H1 (cell line): Measurements from ENCODE around the gene PELI2.

Experiments
- CTCF ChIP-seq, 3 experiments: IDR thresholded peaks; 1 replicate in 2 of 3; 2 replicates in 1 of 3; pipeline versions ENCODE4 v1.5.1 to v1.6.1; 2011; ENCODE audit warnings: low read length in 3 of 3, mild to moderate bottlenecking in 3 of 3, inconsistent platforms in 2 of 3, low read depth in 1 of 3, moderate library complexity in 1 of 3; ENCODE audit not compliant: insufficient read depth in 1 of 3; ENCODE audit errors: control extremely low read depth in 1 of 3
- EP300 ChIP-seq, 2 experiments: IDR thresholded peaks; 1 replicate in 1 of 2; 2 replicates in 1 of 2; pipeline ENCODE4 v1.6.1; 2011 to 2012; ENCODE audit warnings: low read depth in 2 of 2, low read length in 2 of 2, mild to moderate bottlenecking in 2 of 2, borderline replicate concordance in 1 of 2, inconsistent platforms in 1 of 2, moderate library complexity in 1 of 2
- EZH2 ChIP-seq: fragments of 200-600 bp; sonication (generic); IDR thresholded peaks from 2 replicates; pipeline ENCODE4 v1.7.1; 2012; ENCODE audit warnings: low read depth, mild to moderate bottlenecking, moderate library complexity, low read length, inconsistent platforms; ENCODE audit not compliant: severe bottlenecking
- MAX ChIP-seq: IDR thresholded peaks from 2 replicates; pipeline ENCODE4 v1.6.1; 2012; ENCODE audit warnings: inconsistent platforms
- NRF1 ChIP-seq: IDR thresholded peaks from 2 replicates; pipeline ENCODE4 v1.6.1; 2011; ENCODE audit warnings: mild to moderate bottlenecking, low read depth, low read length, improper control_type of control experiment
- POLR2A ChIP-seq, 2 experiments: IDR thresholded peaks; 1 replicate in 1 of 2; 2 replicates in 1 of 2; pipeline ENCODE4 v1.6.1; 2011; ENCODE audit warnings: low read depth in 2 of 2, low read length in 2 of 2, mild to moderate bottlenecking in 2 of 2; ENCODE audit errors: control extremely low read depth in 1 of 2
- RXRA ChIP-seq: IDR thresholded peaks from 2 replicates; pipeline ENCODE4 v1.6.1; 2011; ENCODE audit warnings: low read depth, mild to moderate bottlenecking, low read length, moderate library complexity; ENCODE audit not compliant: insufficient read depth
- SRF ChIP-seq: IDR thresholded peaks from 2 replicates; pipeline ENCODE4 v1.6.1; 2011; ENCODE audit warnings: mild to moderate bottlenecking, low read depth, low read length, moderate library complexity
- TAF1 ChIP-seq: IDR thresholded peaks from 2 replicates; pipeline ENCODE4 v1.6.1; 2011; ENCODE audit warnings: mild to moderate bottlenecking, low read depth, low read length
- TF ChIP-seq, protein P1 (sequence below): IDR thresholded peaks from 2 replicates; pipeline ENCODE4 v1.6.1; 2011; ENCODE audit warnings: low read depth, mild to moderate bottlenecking, low read length; ENCODE audit not compliant: insufficient read depth

DNA sequence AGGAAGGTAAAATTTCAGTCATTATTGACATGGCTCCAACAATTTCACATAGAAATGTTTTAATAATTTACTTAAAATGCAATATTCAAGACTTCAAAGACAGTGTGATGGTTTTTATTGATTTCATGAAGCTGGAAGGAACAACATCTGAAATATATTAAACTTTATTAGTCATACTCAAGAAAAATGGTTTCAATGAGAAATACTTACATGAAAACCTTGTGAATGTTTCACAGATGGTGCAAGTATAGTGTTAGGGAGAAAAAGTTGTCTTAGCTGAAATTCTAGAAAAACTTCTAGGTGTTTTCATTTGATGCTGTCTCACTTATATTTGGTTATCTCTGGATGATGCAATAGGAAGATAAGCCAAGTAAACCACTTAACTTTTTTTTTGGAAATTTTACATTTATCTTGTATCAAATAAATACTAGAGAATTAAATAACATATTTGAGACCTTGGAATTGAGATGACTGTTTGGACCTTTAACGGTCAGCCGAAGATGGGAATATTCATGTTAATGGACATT lies 65.5 kb downstream of the PELI2 start:
- no peak for TF ChIP-seq SRF
- TF ChIP-seq NRF1: no peak
- TF ChIP-seq, protein P1, sequence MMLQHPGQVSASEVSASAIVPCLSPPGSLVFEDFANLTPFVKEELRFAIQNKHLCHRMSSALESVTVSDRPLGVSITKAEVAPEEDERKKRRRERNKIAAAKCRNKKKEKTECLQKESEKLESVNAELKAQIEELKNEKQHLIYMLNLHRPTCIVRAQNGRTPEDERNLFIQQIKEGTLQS: no peak
- no peak for TF ChIP-seq CTCF (IDR thresholded peaks at IDR 0.05; ENCODE audit: control extremely low read depth in 1 of 3, insufficient read depth in 1 of 3, low read depth in 1 of 3, low read length in 3 of 3)
- TF ChIP-seq EZH2: no peak
- TF ChIP-seq EP300 (IDR thresholded peaks at IDR 0.05; ENCODE audit: borderline replicate concordance in 1 of 2, low read depth in 2 of 2, low read length in 2 of 2): no peak
- no peak for TF ChIP-seq MAX
- TF ChIP-seq TAF1: no peak
- TF ChIP-seq RXRA: no peak
- TF ChIP-seq POLR2A (IDR thresholded peaks at IDR 0.05; ENCODE audit: control extremely low read depth in 1 of 2, low read depth in 2 of 2, low read length in 2 of 2): no peak
